Posterior vena cava (tissue), 2 donors: ENCODE measurements around the gene PPP2R5C. TPM values are rescaled to one million over a fixed set of nuclear protein-coding genes. Genes with fewer than 3 reads are reported as not detected.

Experiments used
- DNase-seq: peaks from one replicate; pipeline ENCODE4 v3.0.0-alpha.2; 2020; ENCODE audit warnings: low spot score
- intact Hi-C, 2 donors: fragments of 100-400 bp; cut with DNase I; formaldehyde crosslinking; loops; one replicate each; pipeline versions ENCODE4 v1.14.1 to v1.14.2; 2022 to 2023
- total RNA-seq, 2 donors: library from RNA; stranded (reverse); fragmentation: NEBNext Ultra II Directional; extraction: Animal tissue kit (Norgen Biotek cat#: 25700); gene quantifications; one replicate each; pipeline ENCODE4 v1.2.1, GENCODE V29; 2021
- donor health status: DM: yes; HTN: yes; CAD: no.
- donor health status: DM: yes; HTN: yes; CAD: no.

PPP2R5C gene
- total RNA-seq, 2 donors from 2014 or later: 132 to 135 TPM

DNA sequence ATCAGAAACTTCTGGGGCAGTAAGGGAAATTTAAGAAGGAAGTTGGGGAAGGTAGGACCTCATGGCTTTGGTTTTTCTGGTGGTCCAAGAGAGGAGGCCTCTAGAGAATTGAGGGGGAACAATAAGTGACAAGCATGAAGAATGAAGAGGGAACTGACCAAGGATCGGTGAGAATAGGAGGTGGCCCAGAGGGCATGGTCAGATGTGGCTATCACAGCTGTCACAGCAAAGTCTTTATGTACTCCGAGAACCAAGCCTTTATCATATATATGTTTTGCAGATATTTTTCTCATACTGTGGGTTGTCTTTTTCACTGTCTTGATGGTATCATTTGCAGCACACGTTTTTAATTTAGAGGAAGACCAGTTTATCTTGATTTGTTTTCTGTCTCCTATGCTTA lies 64.3 kb downstream of the PPP2R5C start:
- intact Hi-C loops: loop anchor here in 1 of 2 donors (1.0 kb wide), 1 partner anchor 58 kb away; no protein-coding TSS in a partner anchor
- no peak for DNase-seq

- intact Hi-C loops: no loop called here
These were observed 64.8 kb downstream of the PPP2R5C start for GRCh38 chr14:101826351-101826750.

DNA sequence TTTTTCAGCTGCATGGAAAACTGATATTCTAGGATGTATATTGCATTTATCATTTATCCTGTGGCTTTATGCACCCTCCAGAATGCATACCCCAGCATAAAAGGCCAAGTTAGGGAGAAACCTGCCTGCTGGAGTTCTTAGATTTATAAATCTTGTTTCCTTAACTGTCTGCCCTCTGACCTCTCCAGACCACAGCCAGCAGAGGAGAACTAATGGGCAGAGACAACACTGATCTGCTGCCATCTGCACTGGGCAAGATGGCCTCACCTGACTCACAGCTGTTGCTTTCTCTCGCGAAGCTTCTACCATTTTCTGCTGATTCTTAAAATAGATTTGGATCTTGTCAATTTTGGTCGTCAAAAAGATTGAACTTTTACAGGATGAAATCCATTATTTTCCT lies 65.8 kb downstream of the PPP2R5C start:
- intact Hi-C loops: no loop called here
- DNase-seq: no peak

More at GRCh38 chr14:101826351-101826750, 64.8 kb downstream of the PPP2R5C start:
- DNase-seq: no peak

GRCh38 chr14:101828046-101828445 lies 66.5 kb downstream of the PPP2R5C start:
- DNase-seq: no peak
- intact Hi-C loops: no loop called here

GRCh38 chr14:101830271-101830670 lies 68.8 kb downstream of the PPP2R5C start:
- intact Hi-C loops: no loop called here
- DNase-seq: no peak

DNA sequence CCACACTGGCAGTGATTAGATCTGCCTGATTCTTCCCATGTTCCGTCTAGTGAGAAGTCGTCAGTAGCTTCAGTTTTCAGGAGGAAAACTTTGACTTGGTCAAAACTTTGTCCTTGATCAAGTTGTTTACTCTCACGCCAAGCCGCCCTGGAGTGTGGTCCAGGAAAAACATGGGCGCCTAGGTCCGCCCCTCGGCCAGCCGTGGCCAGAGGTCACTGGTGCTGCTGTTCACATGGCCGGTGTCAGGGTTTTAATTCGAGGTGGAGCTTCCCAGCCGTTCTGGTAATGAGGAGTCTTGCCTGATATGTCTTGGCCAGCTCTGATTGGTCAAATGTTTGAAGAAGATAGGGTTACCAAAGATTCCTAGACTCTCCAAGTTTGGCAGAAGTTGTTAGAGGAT lies 71.5 kb downstream of the PPP2R5C start:
- intact Hi-C loops: no loop called here

GRCh38 chr14:101834397-101834796 lies 72.9 kb downstream of the PPP2R5C start:
- intact Hi-C loops: no loop called here
- no peak for DNase-seq

More for the DNA sequence above, 71.5 kb downstream of the PPP2R5C start:
- no peak for DNase-seq

GRCh38 chr14:101834800-101835547 lies 73.5 kb downstream of the PPP2R5C start:
- no peak for DNase-seq
- intact Hi-C loops: no loop called here

- intact Hi-C loops: no loop called here
- DNase-seq: no peak
These were observed 74.1 kb downstream of the PPP2R5C start for GRCh38 chr14:101835566-101835965.

DNA sequence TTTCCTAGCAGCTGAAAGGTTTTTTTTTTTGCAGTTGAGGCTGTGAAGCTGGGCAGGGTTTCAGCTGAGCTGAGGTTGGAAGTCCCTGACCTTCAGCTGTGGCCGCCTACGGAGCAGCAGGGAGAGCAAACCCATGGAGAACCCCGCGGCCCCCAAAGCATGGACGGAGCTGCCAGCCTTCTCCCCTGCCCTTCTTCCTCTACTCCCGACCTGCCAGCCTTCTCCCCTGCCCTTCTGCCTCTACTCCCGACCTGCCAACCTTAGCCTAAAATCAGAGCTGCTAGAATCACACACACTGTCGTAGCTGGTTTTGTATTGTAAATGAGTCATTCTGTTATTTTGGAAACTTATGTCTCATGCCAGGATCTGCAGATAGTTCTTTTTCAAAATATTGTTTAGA lies 74.6 kb downstream of the PPP2R5C start:
- intact Hi-C loops: no loop called here
- no peak for DNase-seq

DNA sequence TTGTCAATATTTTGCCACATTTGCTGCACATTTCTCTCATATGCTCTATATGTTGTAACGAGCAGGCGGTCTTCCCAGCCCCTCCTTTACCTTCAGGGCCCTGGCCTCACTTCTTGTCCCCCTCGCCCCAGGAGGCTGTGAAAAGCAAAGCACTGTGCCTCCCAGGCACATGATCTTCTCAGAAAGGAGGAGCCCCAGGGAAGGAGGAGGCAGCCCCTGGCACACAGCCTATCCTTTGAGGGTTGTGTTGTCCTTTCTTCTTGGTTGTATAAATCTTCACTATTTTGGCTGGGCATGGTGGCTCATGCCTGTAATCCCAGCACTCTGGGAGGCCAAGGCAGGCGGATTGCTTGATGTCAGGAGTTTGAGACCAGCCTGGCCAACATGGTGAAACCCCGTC lies 77.0 kb downstream of the PPP2R5C start:
- DNase-seq: no peak
- intact Hi-C loops: no loop called here

DNA sequence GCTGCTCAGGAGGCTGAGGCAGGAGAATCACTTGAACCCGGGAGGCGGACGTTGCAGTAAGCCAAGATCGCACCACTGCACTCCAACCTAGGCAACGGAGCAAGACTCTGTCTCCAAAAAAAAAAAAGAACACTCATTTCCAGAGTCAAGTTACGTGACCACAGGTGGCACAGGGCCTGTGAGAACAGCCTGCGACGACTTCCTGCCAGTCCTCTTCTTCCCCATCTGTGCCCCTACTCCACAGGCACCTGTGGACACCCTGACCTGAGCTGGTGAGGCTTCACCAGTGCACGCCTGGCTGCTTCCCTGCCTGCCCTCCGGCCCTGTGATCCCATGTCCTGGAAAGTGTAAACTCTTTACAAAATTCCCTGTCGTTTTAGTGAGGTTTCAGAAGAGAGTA lies 77.7 kb downstream of the PPP2R5C start:
- DNase-seq: no peak
- intact Hi-C loops: no loop called here

DNA sequence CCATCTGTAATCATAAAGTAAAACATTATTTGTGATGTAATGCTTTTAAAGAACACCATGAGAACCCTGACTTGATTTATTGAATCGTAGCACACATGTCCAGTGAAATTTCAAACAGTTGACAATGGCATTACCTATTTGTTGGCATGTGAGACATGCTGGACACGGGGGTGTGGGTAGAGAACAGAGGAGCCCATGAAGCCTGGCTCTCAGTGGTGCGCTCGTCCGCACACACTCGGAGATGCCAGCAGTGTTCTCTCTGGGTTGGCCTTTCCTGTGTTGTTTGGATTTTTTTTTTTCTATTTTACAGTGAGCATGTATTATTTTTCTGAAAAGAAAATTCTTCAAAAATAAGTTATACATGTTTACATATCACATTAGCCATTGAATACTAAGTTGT lies 78.2 kb downstream of the PPP2R5C start:
- intact Hi-C loops: no loop called here

GRCh38 chr14:101840649-101841369 lies 79.3 kb downstream of the PPP2R5C start:
- no peak for DNase-seq
- intact Hi-C loops: no loop called here

More for the DNA sequence above, 78.2 kb downstream of the PPP2R5C start:
- DNase-seq: no peak

DNA sequence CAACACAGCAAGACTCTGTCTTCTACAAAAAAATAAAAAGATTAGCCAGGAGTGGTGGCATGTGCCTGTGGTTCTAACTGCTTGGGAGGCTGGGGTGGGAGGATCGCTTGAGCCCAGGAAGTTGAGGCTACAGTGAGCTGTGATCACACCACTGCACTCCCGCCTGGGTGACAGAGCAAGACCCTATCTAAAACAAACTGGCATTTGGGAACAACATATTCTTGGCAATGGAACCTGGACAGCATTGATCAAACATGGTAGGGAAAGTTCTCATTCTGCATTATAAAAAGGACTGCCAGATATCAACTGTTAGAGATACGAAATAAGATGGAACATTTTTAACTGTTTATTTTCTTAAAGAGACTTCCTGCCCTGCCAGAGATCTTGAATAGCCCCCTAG lies 81.5 kb downstream of the PPP2R5C start:
- intact Hi-C loops: no loop called here

DNA sequence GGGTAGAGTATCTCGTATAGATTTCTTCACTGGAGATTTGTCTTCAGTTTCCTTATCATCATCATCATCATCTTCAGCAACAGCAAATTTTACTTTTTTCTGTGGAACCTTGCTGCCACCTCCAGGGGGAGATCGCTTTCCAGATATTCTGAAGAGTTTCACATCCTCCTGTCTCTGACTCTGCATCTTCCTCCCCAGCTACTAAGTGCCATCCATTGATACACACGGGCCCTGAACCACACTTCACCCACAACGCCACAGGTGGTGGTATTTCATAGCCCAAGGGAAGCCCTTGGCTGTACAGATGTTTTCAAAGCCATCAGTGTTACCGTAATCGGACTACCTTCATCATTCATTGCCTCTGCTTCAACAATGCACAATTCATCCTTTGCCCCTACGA lies 82.2 kb downstream of the PPP2R5C start:
- intact Hi-C loops: no loop called here
- no peak for DNase-seq

More for the DNA sequence above, 81.5 kb downstream of the PPP2R5C start:
- DNase-seq: no peak

GRCh38 chr14:101844219-101844618 lies 82.7 kb downstream of the PPP2R5C start:
- DNase-seq: no peak
- intact Hi-C loops: no loop called here

DNA sequence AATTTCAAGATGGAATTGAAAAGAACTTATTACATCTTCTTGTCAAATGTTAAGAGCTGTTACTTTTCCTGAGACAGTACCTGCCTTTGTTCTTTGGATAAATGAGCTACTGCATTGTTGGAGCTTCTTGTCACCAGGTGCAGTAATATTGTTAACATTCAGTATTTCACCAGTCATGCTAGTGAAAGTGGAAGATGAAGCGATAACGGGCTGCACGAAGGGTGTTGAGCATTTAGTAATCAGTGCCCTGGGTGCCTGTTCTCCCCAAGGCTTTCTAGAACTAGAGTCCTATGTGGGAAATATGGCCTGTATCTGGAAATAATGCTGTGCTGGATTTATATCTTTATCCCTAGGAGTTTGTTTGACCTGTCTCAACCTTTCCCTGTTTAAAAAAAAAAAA lies 83.2 kb downstream of the PPP2R5C start:
- intact Hi-C loops: no loop called here
- no peak for DNase-seq

DNA sequence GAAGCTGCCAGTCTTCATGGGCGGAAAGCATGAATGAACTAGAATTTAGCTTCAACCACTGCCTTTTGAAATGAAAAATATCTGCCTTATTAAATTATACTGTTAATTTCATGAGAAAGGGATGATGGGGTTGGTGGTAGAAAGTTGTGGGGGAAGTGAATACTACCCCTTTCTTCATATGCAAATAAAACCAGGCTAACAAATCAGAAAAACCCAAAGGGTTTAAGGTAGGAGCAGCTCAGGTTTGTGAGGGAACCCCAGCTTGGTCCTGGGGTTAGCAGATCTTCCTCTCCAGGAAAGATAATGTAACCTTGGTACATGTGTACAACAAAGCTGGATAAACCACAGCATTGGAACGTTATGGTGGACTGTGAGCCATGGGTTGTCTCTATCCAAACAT lies 84.0 kb downstream of the PPP2R5C start:
- no peak for DNase-seq
- intact Hi-C loops: no loop called here

DNA sequence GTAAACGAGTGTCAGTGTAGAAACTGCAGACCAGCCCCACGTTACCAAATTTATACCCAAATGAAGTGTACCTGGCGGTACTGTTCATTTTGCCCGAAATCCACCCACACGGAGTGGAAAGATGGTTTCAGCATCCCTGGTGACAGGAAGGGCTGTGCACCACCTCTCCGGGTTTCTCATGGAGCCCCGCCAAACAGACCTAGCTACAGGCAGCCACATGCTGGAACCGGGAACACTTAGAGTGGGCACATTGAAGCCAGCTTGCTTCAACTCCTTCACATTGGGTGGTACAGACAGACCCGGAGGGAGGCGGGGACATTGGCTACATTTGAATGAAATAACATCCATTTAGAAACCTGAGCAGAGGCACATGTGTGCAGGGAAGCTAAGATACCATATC lies 84.4 kb downstream of the PPP2R5C start:
- no peak for DNase-seq
- intact Hi-C loops: no loop called here

DNA sequence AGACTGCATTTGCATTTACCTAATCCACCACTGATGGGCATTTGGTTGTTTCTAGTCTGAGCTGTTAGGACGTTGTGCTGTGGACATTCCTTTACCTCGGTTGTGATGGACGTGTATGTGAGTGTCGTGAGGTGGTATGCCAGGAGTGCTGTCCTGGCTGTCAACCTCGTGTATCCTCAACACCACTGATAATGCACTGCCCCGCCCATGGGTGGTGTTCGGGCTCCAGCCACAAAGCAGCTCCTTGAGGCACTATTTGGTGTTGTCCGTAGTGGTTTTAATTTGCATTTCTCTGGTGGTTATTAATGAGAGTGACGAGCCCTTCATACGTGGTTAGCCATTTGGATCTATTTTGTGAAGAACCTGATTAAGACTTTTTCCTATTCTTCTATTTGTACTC lies 87.6 kb downstream of the PPP2R5C start:
- intact Hi-C loops: no loop called here
- DNase-seq: no peak
